GM19468 (cell line): ENCODE data around the gene ADAMTSL2.

Experiments used
- ATAC-seq: cut with Tn5 transposase; IDR thresholded peaks from one replicate; pipeline ENCODE4 v1.9.1; 2021; ENCODE audit warnings: mild to moderate bottlenecking, moderate library complexity, moderate number of reproducible peaks; ENCODE audit not compliant: unreplicated experiment; ENCODE audit errors: extremely low read depth

The ADAMTSL2 gene

GRCh38 chr9:133570691-133571080 is 36.2 kb downstream of the ADAMTSL2 start:
- no peak for ATAC-seq

GRCh38 chr9:133571391-133571890 is 36.9 kb downstream of the ADAMTSL2 start:
- no peak for ATAC-seq

GRCh38 chr9:133571896-133572595 is 37.5 kb downstream of the ADAMTSL2 start:
- ATAC-seq = no peak

DNA sequence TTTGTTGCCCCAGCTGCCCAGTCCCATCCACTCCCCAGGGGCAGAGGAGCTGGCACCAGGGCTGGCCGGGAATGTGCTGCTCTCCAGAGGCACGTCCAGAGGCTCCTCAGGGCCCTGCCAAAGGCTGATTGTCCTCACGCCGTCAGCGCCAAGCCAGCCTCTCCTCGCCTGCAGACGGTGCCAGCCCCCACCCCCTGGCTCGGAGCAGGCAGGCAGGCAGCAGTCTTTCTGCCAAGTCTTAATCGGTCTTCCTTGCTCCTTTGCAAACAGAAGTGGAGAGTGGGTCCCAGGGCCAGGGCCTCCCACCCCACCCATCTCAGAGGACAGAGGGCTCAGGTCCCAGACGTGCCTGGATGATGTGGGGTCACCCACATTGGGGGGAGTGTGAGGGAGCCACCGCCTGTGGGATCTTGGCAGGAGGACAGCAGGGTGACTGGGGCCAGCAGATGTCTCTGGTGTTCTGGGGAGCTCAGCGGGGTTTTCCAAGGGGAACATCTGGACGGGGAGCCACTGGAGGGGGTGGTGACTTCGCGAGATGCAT is 38.4 kb downstream of the ADAMTSL2 start:
- ATAC-seq = no peak

- no peak for ATAC-seq
These were observed 39.4 kb downstream of the ADAMTSL2 start for GRCh38 chr9:133573791-133574515.

DNA sequence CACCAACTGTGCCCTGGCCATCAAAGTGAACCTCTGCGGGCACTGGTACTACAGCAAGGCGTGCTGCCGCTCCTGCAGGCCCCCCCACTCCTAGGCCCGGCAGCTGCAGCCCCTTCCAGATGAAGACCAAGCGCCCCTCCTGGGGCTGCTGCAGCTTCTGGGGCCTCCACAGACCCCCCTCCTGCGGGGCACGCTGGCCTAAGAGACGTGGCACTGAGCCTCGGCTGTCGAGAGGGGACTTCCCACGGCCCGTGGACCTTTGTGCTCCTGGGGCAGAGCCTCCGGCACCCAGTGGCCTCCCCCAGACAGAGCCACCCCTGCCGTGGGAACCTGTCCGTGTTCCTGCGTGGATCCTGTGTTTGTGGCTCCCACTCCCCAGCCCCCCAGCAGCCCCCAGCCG is 40.3 kb downstream of the ADAMTSL2 start:
- ATAC-seq = no peak

GRCh38 chr9:133575186-133576030 is 40.9 kb downstream of the ADAMTSL2 start:
- no peak for ATAC-seq

- no peak for ATAC-seq
These were observed 41.7 kb downstream of the ADAMTSL2 start for GRCh38 chr9:133576031-133576874.

- ATAC-seq = no peak
These were observed 42.6 kb downstream of the ADAMTSL2 start for GRCh38 chr9:133576875-133577736.

DNA sequence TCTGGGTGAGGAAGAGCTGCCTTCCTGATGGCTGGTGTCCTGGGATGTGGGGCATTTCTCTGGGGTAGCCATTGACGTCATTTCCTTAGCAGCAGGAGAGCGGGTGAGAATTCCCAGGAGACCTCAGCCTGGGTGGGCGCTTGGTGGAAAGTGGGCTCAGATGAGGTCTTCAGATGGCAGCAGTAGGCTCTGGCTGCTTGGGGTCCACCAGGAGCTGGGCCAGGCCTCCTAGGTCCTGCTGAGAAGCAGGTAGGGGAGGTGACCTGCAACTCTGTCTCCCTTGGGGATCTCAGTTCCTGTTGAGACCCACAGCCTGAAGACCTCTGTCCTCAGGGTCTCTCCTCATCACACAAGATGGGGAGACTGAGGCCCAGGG is 43.2 kb downstream of the ADAMTSL2 start:
- no peak for ATAC-seq

DNA sequence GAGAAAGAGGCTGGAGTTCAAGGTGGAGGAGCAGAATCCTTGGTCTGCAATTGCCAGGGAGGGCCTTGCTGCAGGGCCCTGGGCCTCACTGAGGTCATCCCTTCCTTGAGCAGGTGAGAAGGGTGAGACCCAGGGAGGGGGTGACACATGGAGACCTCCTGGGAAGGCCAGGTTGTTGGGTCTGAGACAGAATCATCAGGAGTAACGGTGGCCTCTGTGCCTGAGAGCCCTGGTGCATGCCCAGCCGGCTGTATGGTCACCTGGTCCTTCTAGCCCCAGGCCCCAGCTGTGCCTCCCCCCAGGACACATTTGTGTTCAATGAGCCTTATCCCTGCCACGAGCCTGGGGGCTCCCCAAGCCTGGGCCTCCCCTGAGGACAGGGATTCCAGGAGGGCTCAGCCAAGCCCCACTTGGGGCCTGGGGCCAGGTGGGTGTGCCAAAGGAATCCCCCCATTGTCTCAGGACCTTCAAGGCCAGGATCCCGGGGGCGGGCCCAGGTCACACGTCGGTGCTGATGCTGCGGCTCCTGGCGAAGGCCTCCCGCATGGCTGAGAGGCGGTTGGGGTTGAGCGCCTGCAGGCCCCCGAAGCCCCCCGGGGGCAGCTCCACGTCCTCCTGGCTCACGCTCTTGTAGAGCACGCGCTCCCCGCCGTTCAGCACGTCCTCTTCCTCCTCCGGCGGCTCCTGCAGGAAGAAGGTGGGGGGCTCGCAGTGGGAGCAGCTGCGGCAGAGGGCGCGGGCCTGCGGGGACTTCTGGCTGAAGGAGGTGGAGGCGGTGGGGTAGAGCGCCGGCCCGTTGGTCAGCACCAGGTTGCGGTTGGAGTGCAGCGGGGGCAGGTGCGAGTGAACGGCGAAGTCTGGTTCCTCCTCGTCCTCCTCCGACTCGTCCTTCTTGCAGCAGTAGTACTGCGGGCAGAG is 44.3 kb downstream of the ADAMTSL2 start:
- no peak for ATAC-seq

DNA sequence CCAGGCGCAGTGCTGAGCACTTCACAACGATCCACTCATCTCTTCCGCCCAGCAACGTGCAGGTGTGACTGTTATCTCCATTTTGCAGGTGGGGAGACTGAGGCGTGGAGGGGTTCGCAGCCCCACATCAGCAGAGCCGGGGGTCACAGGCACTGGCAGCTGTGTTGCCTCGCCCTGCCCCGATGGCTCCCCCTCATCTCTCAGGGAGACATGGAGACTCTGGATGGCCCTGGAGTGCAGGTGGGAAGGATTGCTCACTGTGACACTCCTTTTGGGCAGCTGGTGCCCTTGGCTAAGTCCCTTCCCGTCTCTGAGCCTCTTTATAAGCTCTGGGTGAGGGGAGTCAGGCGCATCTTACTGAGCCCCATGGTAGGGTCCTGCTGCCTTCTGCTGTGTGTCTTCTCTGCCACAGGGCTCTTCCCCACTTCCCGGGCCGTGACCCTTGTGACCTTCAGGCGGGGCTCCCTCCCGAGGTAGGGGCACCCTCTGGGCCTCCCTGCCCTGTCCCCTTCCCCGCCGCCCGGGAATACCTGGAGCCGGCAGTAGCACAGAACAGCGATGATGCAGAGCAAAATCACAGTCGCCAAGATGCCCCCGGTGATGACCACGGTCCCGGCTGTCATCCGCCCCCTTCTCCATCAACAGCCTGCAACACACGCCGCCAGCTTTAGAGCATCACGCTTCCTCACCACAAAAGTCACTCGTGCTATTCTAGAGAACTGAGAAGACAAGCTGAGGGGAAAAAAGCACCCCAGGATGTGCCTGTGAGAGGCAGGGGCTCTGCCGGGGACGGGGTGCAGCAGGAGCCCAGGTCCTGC is 45.3 kb downstream of the ADAMTSL2 start:
- ATAC-seq = no peak

GRCh38 chr9:133580419-133580738 is 45.9 kb downstream of the ADAMTSL2 start:
- no peak for ATAC-seq

DNA sequence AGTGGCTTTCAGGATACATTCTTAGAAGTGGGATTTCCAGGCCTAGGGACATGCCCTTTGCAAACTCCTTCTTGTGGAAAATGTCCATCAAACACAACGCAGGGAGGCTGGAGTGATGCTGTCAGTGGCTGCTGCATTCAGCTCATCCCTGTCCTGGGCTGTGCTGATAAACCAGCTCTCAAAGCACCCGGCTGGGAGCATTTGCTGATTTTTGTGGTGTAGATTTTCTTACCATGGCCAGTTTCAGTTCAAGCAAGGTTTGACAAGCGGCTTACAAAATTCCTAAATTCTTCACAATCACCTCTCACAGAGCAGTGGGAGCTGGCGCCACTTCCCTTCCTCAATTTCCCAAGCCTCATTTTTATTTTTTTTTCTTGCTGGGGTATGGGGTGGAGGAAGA is 46.5 kb downstream of the ADAMTSL2 start:
- no peak for ATAC-seq

GRCh38 chr9:133581513-133582343 is 47.2 kb downstream of the ADAMTSL2 start:
- ATAC-seq = no peak

- ATAC-seq = no peak
These were observed 48.1 kb downstream of the ADAMTSL2 start for GRCh38 chr9:133582501-133583045.
